Natural killer cell (primary cell): ENCODE data around the gene TULP1. TPM values are rescaled to one million over a fixed set of nuclear protein-coding genes. Genes with fewer than 3 reads are reported as not detected.

ENCODE experiments used
- ATAC-seq, 3 donors: fragments of 150-1000 bp in 2 of 3; fragments of 200-7000 bp in 1 of 3; cut with Tn5 transposase; 1 replicate in 1 of 3; 2 replicates in 2 of 3; pipeline ENCODE4 v1.10.0; 2021; ENCODE audit warnings: mild to moderate bottlenecking in 2 of 3, moderate library complexity in 2 of 3
- DNase-seq, 2 donors: peaks; one replicate each; pipeline versions ENCODE4 v3.0.0 to v3.0.0-alpha.2; 2013 to 2021; ENCODE audit warnings: mixed read lengths in 1 of 2
- H3K27ac ChIP-seq: one replicate; pipeline ENCODE4 v1.5.1; 2013; ENCODE audit warnings: mild to moderate bottlenecking, low read length
- H3K27me3 ChIP-seq: one replicate; pipeline ENCODE4 v1.6.1; 2013; ENCODE audit warnings: low read length; ENCODE audit not compliant: control insufficient read depth, insufficient read depth
- H3K36me3 ChIP-seq: one replicate; pipeline ENCODE4 v1.6.1; 2013; ENCODE audit warnings: low read length; ENCODE audit not compliant: control insufficient read depth, insufficient read depth
- H3K4me1 ChIP-seq: one replicate; pipeline ENCODE4 v1.6.1; 2013; ENCODE audit warnings: low read length; ENCODE audit not compliant: control insufficient read depth, insufficient read depth
- H3K4me3 ChIP-seq: one replicate; pipeline ENCODE4 v1.5.1; 2013; ENCODE audit warnings: low read length
- H3K9me3 ChIP-seq: one replicate; pipeline ENCODE4 v1.6.1; 2013; ENCODE audit warnings: low read length; ENCODE audit not compliant: control insufficient read depth, insufficient read depth
- H3K27ac Mint-ChIP-seq, 2 donors: one replicate each; pipeline ENCODE4 v1.8.0; 2022; ENCODE audit warnings: mild to moderate bottlenecking in 2 of 2, mixed read lengths in 2 of 2, moderate library complexity in 1 of 2
- H3K27me3 Mint-ChIP-seq, 2 donors: one replicate each; pipeline ENCODE4 v1.8.0; 2022; ENCODE audit warnings: low read depth in 2 of 2, mixed read lengths in 2 of 2
- H3K36me3 Mint-ChIP-seq: one replicate; pipeline ENCODE4 v1.8.0; 2022; ENCODE audit warnings: mixed read lengths
- H3K4me1 Mint-ChIP-seq, 2 donors: one replicate each; pipeline ENCODE4 v1.8.0; 2022; ENCODE audit warnings: mixed read lengths in 2 of 2
- H3K4me3 Mint-ChIP-seq: one replicate; pipeline ENCODE4 v1.8.0; 2022; ENCODE audit warnings: mild to moderate bottlenecking, moderate library complexity, mixed read lengths
- H3K9me3 Mint-ChIP-seq, 2 donors: one replicate each; pipeline ENCODE4 v1.8.0; 2022; ENCODE audit warnings: mixed read lengths in 2 of 2
- WGBS: methylation state at CpG from one replicate; pipeline ENCODE4 v1.1.7; 2013; ENCODE audit warnings: missing lambda C conversion rate; ENCODE audit not compliant: insufficient coverage; 5-methylcytosine and 5-hydroxymethylcytosine counted together
- intact Hi-C: fragments of 100-400 bp; cut with micrococcal nuclease; formaldehyde crosslinking; loops from one replicate; pipeline ENCODE4 v1.14.2; 2022
- total RNA-seq, 4 donors: library from RNA; stranded (reverse); fragments of 120-200 nt in 1 of 4; gene quantifications; one replicate each; pipeline versions ENCODE4 v1.2.3 to v1.2.4, GENCODE V29; 2013 to 2022
- TF ChIP-seq, protein P1 (sequence below): fragments of 200-600 bp; IDR thresholded peaks from one replicate; pipeline ENCODE4 v1.8.0; 2022; ENCODE audit warnings: antibody characterized with exemption

TULP1 gene
- total RNA-seq, 3 donors from 2014 or later (not counting 1 experiment from before 2014, with no cell fraction given), result not detected

DNA sequence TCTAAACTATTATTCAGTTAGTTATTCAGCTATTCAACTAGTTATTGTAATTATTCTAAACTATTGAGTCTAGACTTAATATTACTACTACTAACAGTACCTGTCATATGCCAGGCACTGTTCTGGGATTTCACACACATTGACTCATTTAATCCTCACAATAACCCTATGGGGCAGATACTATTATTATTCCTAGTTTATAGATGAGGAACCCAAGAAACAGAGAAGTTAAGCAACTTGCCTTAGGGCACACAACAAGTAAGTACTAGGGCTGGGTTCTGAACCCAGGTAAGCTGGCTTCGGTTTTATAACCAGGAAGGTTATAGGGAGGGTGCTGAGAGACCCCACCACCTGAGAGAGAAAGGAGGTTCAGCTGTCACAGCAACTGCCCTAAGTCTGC is 23.6 kb downstream of the TULP1 start:
- Histone ChIP-seq H3K27me3 (no peaks in the 10 kb centered on the region), H3K4me1 (peaks cover 6% of the 10 kb centered on the region), H3K4me3 (no peak overlapping the region), H3K9me3 (no peaks in the 10 kb centered on the region), H3K27ac (no peak overlapping the region), H3K36me3 (no peaks in the 10 kb centered on the region)
- TF ChIP-seq, protein P1, sequence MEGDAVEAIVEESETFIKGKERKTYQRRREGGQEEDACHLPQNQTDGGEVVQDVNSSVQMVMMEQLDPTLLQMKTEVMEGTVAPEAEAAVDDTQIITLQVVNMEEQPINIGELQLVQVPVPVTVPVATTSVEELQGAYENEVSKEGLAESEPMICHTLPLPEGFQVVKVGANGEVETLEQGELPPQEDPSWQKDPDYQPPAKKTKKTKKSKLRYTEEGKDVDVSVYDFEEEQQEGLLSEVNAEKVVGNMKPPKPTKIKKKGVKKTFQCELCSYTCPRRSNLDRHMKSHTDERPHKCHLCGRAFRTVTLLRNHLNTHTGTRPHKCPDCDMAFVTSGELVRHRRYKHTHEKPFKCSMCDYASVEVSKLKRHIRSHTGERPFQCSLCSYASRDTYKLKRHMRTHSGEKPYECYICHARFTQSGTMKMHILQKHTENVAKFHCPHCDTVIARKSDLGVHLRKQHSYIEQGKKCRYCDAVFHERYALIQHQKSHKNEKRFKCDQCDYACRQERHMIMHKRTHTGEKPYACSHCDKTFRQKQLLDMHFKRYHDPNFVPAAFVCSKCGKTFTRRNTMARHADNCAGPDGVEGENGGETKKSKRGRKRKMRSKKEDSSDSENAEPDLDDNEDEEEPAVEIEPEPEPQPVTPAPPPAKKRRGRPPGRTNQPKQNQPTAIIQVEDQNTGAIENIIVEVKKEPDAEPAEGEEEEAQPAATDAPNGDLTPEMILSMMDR, result no peak
- H3K9me3 Mint-ChIP-seq, result no peaks in the 10 kb centered on the region
- ATAC-seq (no peak), DNase-seq (no peak)
- H3K4me1 Mint-ChIP-seq, result peaks cover 8 to 31% of the 10 kb centered on the region in 2 donors
- no peaks in the 10 kb centered on the region for H3K36me3 Mint-ChIP-seq
- WGBS, result 95% methylated on average over 1 of the region's 1 CpG
- H3K4me3 Mint-ChIP-seq, result no peak overlapping the region
- no peak overlapping the region for H3K27ac Mint-ChIP-seq
- intact Hi-C loops, result no loop called here
- peaks cover 9 to 13% of the 10 kb centered on the region in 2 donors for H3K27me3 Mint-ChIP-seq

DNA sequence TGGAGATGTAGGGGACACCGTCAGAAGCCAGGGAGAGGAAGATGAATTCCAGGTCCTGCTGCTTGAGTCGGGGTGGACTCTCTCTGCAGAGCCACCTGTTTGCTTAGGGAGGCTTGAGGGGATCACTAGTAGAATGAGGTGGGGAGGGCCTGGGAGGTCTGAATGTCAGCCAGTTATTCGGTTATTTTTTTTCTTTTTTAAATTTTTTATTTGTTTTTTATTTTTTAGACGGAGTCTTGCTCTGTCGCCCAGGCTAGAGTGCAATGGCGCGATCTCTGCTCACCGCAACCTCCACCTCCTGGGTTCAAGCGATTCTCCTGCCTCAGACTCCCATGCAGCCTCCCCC is 24.2 kb downstream of the TULP1 start:
- intact Hi-C loops, result no loop called here
- Mint-ChIP-seq H3K4me3 (no peak overlapping the region), H3K9me3 (no peaks in the 10 kb centered on the region), H3K27me3 (peaks cover 9 to 13% of the 10 kb centered on the region in 2 donors), H3K36me3 (no peaks in the 10 kb centered on the region), H3K4me1 (peaks cover 8 to 27% of the 10 kb centered on the region in 2 donors), H3K27ac (no peak overlapping the region)
- DNase-seq, result no peak
- TF ChIP-seq, protein P1, result no peak
- Histone ChIP-seq H3K36me3 (no peaks in the 10 kb centered on the region), H3K27me3 (no peaks in the 10 kb centered on the region), H3K4me1 (peaks cover 6% of the 10 kb centered on the region), H3K9me3 (no peaks in the 10 kb centered on the region), H3K4me3 (no peak overlapping the region), H3K27ac (no peak overlapping the region)
- ATAC-seq, result no peak
- WGBS, result 87% methylated on average over 9 of the region's 9 CpGs

DNA sequence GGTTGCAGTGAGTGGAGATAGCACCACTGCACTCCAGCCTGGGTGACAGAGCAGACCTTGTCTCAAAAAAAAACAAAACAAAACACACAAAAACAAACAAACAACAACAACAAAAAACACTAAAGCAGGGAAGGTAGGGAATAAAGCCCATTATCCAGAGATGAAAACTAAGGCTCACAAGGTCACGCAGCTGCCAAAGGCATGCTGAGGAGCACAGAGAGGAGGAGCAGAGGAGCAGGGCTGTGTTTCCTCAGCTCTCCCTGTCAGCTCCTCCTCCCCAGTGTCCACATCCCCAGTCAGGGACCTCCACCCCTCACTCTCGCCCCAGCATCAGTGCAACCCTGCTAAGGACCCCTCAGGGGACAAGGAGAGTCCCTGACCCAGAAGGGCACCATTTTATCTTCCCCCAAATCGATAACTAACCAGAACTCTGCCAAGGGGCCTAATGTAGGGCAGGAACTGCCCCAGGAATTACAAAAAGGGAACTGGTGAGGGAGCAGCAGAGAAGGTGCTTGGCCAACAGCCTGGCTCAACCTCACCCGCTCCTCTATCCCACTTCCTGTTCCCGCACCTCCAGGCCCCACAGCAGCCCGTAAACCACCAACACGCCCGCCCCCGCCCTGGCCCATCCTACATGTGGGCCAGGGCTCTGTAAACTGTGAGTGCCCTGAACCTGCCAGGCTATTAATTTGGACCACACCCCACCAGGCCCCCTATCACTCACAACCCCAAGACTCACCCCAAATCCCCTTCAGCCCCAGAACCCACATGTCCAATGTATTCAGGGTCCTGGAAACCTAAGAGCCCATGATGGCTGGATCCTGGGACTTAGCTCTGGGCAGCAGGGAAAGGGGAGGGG is 24.8 kb downstream of the TULP1 start:
- intact Hi-C loops, result no loop called here
- no peak overlapping the region for H3K4me3 Mint-ChIP-seq
- Histone ChIP-seq H3K27ac (no peak overlapping the region), H3K4me3 (no peak overlapping the region), H3K27me3 (no peaks in the 10 kb centered on the region), H3K4me1 (peaks cover 6% of the 10 kb centered on the region), H3K36me3 (no peaks in the 10 kb centered on the region), H3K9me3 (no peaks in the 10 kb centered on the region)
- ATAC-seq (no peak), DNase-seq (no peak)
- no peaks in the 10 kb centered on the region for H3K36me3 Mint-ChIP-seq
- no peaks in the 10 kb centered on the region for H3K9me3 Mint-ChIP-seq
- H3K4me1 Mint-ChIP-seq, result peaks cover 2 to 21% of the 10 kb centered on the region in 2 donors
- no peak overlapping the region for H3K27ac Mint-ChIP-seq
- TF ChIP-seq, protein P1, result no peak
- WGBS, result 29% methylated on average over 9 of the region's 9 CpGs
- H3K27me3 Mint-ChIP-seq, result peaks cover 3 to 10% of the 10 kb centered on the region in 2 donors
